HepG2 (cell line): ENCODE measurements around the gene VPS25. TPM values are rescaled to one million over a fixed set of nuclear protein-coding genes. Genes with fewer than 3 reads are reported as not detected.

Source experiments
- AHR ChIP-seq: IDR thresholded peaks from 2 replicates; pipeline ENCODE4 v1.6.1; 2018; ENCODE audit warnings: missing genetic modification reagents, missing compliant biosample characterization
- CBX1 ChIP-seq: IDR thresholded peaks from one replicate; pipeline ENCODE4 v1.6.1; 2016; ENCODE audit warnings: antibody characterized with exemption, low read depth
- CBX2 ChIP-seq, 2 experiments: fragments of 200-600 bp in 1 of 2; sonication (generic); formaldehyde crosslinking in 1 of 2; IDR thresholded peaks; 2 replicates each; pipeline versions ENCODE4 v1.7.0 to v1.8.1; 2018 to 2022; ENCODE audit warnings: low read depth in 2 of 2, low read length in 1 of 2, mild to moderate bottlenecking in 1 of 2, missing genetic modification reagents in 1 of 2
- HMGXB3 ChIP-seq: sonication (generic); formaldehyde crosslinking; IDR thresholded peaks from 2 replicates; pipeline ENCODE4 v1.4.0; 2020; ENCODE audit warnings: missing genetic modification reagents, borderline replicate concordance
- MAZ ChIP-seq, 2 experiments: sonication (generic) in 1 of 2; formaldehyde crosslinking in 1 of 2; IDR thresholded peaks; 2 replicates each; pipeline versions ENCODE4 v1.5.0 to v1.6.1; 2012 to 2020; ENCODE audit warnings: low read depth in 2 of 2, mild to moderate bottlenecking in 2 of 2, borderline replicate concordance in 1 of 2, improper control_type of control experiment in 1 of 2, low read length in 1 of 2, missing genetic modification reagents in 1 of 2, moderate library complexity in 1 of 2
- PATZ1 ChIP-seq: sonication (generic); formaldehyde crosslinking; IDR thresholded peaks from 2 replicates; pipeline ENCODE4 v1.4.0; 2020; ENCODE audit warnings: missing genetic modification reagents
- SNAPC4 ChIP-seq: sonication (generic); formaldehyde crosslinking; IDR thresholded peaks from 2 replicates; pipeline ENCODE4 v1.4.0; 2020; ENCODE audit warnings: mild to moderate bottlenecking, missing genetic modification reagents
- TAF1 ChIP-seq: sonication (generic); formaldehyde crosslinking; IDR thresholded peaks from 2 replicates; pipeline ENCODE4 v1.4.0; 2020; ENCODE audit warnings: missing genetic modification reagents
- THAP11 ChIP-seq: IDR thresholded peaks from 2 replicates; pipeline ENCODE4 v1.6.1; 2016; ENCODE audit warnings: missing biosample characterization, missing genetic modification reagents
- ZFYVE20 ChIP-seq: sonication (generic); formaldehyde crosslinking; IDR thresholded peaks from 2 replicates; pipeline ENCODE4 v1.8.0; 2023; ENCODE audit warnings: low read depth, mild to moderate bottlenecking, moderate library complexity, missing genetic modification reagents, borderline replicate concordance
- ZGPAT ChIP-seq: IDR thresholded peaks from 2 replicates; pipeline ENCODE4 v1.6.1; 2016; ENCODE audit warnings: mild to moderate bottlenecking
- ZNF644 ChIP-seq: IDR thresholded peaks from 2 replicates; pipeline ENCODE4 v1.6.1; 2016; ENCODE audit warnings: low read depth
- ZNF720 ChIP-seq: sonication (generic); formaldehyde crosslinking; IDR thresholded peaks from 2 replicates; pipeline ENCODE4 v1.4.0; 2020; ENCODE audit warnings: missing genetic modification reagents
- ZNF782 ChIP-seq: sonication (generic); formaldehyde crosslinking; IDR thresholded peaks from 2 replicates; pipeline ENCODE4 v1.4.0; 2020; ENCODE audit warnings: missing genetic modification reagents, mild to moderate bottlenecking, borderline replicate concordance
- polyA plus RNA-seq, 8 experiments: library from polyadenylated mRNA; depleted of rRNA in 3 of 8; stranded (reverse) in 7 of 8; unstranded in 1 of 8; fragments of >200 nt; fragmentation: Illumina TruSeq in 4 of 8; extraction: Trizol in 4 of 8; gene quantifications; 2 replicates each; pipeline versions ENCODE4 v1.2.1 to v1.2.3, GENCODE V29; 2011 to 2016; ENCODE audit warnings: low read depth in 4 of 8, missing spikeins in 1 of 8, mixed read lengths in 1 of 8; ENCODE audit not compliant: insufficient read depth in 1 of 8
- total RNA-seq, 5 experiments: library from RNA; depleted of rRNA; stranded (reverse); fragments of >200 nt; fragmentation: Illumina TruSeq; extraction: Trizol; gene quantifications; 2 replicates each; pipeline ENCODE4 v1.2.3, GENCODE V29; 2016; ENCODE audit warnings: low read depth in 1 of 5

The VPS25 gene
- total and polyA plus RNA-seq, 2 of the 13 experiments (the other 11 are each of a cell fraction or from before 2014, with no cell fraction given), result 161 to 249 TPM

- TF ChIP-seq PATZ1 (CRISPR knock-in tag) (no peak; the same call in 1 of the 2 replicates), ZNF782 (CRISPR knock-in tag) (no peak), CBX2 (IDR thresholded peaks at IDR 0.05; ENCODE audit: low read depth, low read length) (no peak), CBX2 (CRISPR knock-in tag; IDR thresholded peaks at IDR 0.05; ENCODE audit: low read depth) (no peak), THAP11 (CRISPR knock-in tag) (no peak), TAF1 (CRISPR knock-in tag) (no peak), MAZ (IDR thresholded peaks at IDR 0.05; ENCODE audit: borderline replicate concordance, low read depth, low read length) (no peak), MAZ (CRISPR knock-in tag; IDR thresholded peaks at IDR 0.05; ENCODE audit: low read depth) (peak; percentile 76), AHR (CRISPR knock-in tag) (no peak), ZFYVE20 (CRISPR knock-in tag) (no peak), CBX1 (no peak), ZNF644 (CRISPR knock-in tag) (no peak), ZGPAT (no peak), SNAPC4 (no peak), ZNF720 (CRISPR knock-in tag) (no peak), HMGXB3 (CRISPR knock-in tag) (no peak)
These were observed 12.3 kb upstream of the VPS25 start, which contains the start of gene RAMP2 (continued) for GRCh38 chr17:42760652-42761581.
